ENCODE data around the gene B3GNT3.

The B3GNT3 gene

DNA sequence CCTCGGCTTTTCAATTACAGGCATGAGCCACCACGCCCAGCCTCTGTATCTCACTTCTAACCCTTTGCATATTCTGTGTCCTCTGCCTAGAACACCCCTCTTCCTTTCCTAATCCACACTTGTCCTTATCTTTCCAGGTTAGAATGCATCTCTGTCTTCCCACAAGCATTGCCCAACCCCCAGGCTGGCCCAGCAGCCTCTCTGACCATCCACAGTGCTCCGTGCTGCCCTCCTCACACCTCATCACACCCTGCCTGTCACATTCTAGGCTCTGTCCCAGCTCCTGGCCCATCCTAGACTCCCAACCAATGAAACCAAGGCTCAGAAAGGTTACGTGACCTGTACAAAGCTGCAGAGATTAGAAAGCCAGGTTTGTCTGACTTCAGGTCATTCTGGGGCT, 41.6 kb downstream of the B3GNT3 start:
- no peak for DNase-seq

DNA sequence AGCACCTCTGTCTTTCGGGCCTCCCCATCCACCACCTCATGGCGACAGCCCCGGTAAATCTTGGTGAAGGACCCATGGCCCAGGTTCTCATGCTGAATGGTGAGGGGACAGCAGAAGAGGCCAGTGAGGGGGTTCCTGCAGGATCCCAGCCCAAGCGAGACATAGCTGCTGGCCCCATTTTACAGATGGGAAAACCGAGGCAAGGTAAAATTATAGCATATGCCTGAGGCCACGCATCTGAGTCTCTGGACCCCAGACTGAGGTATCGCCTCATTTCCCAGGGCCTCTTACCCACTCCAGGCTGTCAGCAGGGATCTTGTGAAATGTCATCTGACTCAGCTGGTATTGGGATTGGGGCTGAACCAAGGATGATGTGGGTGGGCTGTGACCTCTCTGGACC, 43.0 kb downstream of the B3GNT3 start:
- no peak for DNase-seq

DNA sequence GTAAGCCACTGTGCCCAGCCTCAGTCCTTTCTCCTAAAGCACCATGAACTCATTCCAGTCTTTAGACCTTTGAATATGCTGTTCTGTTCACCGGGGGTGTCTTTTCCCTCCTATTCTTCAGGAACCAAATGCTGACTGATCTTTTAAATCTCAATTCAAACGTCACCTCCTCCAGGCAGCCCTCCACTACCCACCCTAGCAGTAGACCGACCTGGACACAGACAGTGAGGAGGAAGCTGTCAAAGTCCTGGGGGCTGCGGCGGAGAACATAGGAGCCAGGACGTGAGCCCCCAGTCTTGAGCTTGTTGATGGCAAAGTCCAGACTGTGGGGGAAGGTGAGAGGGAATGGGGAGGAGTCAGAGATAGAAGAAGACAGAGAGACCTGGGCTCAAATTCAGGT, 45.1 kb downstream of the B3GNT3 start:
- no peak for DNase-seq

DNA sequence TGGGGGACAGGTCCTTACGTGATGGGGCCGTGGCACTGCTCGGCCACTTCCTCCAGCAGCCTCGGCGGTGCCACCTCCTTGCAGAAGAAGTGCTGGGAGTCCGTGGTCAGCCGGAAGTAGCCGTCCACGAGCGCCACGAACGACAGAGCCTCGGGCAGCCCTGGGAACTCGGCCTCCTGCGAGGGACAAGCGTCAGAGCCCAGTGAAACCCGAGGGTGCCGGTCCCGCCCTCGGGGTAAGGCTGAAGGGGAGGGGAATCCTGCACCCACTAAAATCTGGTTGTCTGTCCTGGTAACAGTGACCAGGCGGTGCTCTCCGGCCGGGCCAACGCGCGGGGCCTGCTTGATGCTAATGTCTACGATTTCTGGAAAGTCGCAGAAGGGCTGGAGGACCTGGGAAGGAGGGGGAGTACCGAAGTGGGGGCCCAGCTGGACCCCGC, 46.5 kb downstream of the B3GNT3 start:
- DNase-seq, result no peak

DNA sequence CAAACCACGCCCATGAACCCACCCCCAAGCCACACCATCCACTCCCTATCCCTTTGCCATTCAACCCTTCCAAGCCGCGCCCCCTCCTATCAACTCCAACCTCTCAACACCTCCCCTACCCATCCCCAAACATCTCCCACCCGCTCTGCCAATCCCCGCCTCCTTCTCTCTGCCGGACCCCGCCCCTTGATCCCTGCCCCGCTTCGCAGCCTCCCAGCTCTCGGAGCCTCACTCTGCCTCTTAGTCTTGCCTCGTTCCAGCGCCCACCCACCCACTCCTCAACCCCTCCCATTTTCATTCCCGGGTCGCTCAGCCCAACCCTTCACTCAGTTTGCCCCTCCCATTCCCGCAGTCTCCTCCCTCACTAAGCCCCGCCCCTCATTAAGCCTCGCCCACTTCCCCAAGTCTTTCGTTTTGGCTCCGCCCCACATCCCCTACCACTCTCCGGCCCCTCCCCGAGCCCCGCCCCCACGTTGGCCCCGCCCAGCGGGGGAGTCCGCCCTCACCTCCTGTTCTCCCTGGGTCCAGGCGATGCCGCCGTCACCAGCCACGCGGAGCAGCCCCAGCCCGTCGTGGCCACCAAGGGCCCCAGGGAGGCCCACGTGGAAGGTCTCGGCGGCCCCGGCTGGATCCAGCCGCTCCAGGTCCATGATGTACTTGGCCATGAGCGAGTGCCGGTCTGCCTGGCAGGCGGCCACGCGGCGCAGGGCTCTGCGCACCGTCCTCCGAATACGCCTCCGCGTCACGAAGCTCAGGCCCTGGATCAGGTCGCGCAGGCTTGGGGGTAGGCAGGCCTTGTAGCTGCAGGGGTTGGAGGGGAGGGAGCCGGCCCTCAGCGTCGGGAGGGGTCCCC, 47.1 kb downstream of the B3GNT3 start:
- peak; percentile 62 for DNase-seq

DNA sequence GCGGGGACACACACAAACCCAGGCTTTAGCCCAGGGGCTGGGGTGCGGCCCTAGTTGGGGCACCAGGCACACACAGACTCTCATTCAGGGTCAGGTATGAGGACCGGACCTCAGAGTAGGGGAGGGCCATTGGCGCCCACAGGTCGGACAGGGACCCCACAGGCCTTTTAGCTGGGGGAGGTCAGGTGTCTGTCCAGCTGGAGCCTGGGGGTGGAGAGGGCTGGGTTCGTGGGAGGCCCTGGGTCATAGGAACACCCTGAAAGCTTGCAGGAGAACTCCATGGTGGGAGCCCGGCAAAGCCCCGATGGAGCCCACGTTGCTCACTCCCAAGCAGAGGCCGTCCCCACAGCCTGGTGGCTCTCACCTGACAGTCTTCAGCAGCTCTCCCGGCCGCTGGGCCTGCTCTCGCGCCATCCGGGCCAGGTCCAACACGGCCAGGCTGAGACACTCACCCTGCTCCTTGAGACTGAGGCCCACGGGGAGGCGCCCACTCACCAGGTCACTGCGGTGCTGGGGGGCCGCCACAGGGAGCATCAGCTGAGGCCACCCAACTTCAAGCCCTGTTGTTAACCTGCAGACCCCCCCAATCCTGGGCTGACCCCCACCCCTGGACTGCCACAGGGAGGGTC, 47.8 kb downstream of the B3GNT3 start:
- DNase-seq, result no peak

DNA sequence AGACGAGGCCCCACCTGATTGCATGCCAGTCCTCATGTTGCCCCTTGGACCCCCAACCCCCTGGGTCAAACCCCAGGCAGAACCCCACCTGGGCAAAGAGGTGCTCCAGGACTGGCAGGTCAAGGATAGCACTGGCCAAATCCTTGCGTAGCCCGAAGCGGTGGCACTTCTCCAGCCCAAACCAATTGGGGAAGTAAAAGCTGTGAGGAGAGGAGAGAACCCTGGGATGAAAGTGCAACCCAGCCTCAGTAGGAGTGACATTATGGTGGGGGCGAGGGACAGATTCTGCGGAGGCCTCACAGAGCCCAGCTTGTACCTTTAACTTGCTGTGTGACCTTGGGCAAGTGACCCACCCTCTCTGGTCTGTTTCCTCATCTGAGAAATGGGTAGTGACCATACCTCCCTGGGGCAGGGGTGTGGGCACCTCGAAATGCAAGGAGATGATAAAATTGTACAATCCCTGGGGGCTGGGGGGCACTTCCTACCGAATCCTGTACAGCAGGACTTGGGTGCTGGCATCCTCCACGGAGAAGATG, 48.4 kb downstream of the B3GNT3 start:
- no peak for DNase-seq

DNA sequence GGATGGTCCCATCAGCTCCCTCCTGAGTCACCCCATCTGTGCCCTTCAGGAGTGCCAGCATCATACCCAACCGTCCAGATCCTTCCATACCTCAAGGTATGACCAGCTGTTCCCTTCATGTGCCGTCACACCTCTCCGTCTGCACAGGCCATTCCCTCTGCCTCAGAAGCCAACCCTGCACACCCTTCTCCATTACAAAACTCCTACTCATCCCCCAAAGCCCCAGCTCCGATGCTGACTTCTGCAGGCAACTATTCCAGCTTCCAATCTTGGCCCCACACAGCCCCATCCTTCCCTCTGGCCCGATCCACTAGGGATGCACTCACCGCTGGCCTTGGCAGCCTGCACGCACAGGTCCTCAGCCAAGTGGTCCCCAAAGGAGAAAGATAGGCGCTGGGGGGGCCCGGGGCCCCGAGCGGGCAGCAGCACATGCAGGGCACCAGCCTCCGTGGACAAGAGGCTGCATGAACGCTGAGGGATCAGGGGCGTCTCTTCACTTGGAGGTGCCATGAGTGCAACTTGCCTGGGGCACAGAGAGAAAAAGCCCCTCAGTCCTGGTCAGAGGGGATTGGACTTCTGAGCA, 49.1 kb downstream of the B3GNT3 start:
- no peak for DNase-seq

DNA sequence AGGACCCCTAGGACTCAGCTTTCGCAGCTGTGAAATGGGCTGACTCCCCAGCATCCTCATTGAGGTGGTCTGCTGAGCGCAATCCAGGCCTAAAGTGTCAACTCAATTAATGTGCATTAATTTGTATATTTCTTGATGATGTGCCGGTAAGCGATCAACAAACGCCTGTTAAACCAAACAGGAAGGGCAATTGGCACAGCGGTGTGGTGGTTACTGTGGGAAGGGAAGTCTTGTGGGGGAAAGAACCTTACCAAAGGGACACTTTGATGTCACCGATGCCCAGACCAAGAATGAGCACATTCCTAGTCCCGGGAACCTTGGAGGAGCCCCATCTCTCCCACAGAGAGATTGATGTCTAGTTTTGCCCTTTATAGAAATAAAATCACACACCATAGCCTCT, 51.2 kb downstream of the B3GNT3 start:
- DNase-seq, result no peak

DNA sequence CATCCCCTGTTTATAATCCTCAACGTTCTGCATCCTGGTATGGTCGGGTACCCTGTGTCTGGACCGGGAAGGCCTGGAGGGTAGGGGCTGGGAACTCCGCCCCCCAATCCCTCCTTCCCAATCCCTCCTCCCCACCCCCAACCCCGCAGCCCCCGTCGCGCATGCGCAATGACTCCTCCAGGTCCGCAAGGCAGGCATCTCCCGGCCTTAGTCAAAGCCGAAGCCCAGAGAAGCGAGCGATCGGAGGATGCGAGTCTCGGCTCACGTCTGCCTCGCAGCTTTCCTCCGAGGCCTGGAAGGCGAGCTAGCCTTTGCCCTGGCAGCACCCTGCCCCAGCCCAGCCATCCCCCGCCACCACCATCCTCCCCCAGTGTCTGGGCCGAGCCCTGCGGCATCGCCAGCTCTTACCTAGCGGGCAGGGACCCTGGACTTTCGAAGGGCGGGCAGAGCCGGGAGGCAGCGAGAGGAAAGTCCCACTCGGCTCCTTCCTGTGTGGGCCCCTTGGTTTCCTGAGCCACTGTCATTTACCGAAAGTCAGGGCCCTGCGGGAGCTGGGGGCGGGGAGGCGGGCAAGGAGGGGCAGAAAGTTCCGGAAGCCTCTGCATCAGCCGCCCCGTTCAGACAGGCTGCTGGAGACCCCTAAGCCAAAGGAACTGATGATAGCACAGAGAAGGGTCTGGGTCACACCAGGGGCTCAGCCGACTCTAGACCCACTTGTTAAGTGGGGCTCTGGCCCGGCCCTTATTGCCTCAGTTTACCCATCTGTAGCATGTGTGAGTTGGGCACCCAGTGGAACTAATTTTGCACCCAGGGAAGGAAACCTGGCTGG, 52.8 kb downstream of the B3GNT3 start, which contains the start of gene JAK3:
JAK3 (minus strand) TSS at position 445 of the 829 bp plus-strand sequence. CDS start 3,565 bp downstream, outside the sequence.
- DNase-seq, result no peak

DNA sequence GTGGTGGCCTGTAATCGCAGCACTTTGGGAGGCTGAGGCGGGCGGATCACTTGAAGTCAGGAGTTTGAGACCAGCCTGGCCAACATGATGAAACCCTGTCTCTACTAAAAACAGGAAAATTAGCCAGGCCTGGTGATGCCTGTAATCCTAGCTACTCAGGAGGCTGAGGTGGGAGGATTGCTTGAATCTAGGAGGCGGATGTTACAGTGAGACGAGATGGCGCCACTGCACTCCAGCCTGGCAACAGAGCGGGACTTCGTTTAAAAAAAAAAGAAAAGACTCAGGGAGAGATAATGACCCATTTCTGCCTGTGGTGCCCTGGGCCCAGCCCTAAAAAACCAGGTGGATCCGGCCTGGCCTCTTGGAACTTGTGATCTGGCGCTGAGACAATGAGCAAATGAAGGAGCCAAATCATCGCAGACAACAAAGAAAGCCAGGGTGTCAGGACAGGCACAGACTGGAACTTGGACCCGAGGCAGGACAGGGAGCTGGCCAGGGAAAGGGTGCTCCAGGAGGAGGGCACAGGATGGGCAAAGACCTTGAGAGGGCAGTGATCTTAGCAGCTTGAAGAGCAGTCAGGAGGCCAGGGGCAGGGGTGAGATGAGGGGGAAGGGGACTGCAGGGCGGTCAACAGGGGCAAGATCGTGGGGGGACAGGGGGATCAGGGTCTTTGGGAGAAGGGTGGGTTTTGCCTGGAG, 53.8 kb downstream of the B3GNT3 start:
- no peak for DNase-seq

DNA sequence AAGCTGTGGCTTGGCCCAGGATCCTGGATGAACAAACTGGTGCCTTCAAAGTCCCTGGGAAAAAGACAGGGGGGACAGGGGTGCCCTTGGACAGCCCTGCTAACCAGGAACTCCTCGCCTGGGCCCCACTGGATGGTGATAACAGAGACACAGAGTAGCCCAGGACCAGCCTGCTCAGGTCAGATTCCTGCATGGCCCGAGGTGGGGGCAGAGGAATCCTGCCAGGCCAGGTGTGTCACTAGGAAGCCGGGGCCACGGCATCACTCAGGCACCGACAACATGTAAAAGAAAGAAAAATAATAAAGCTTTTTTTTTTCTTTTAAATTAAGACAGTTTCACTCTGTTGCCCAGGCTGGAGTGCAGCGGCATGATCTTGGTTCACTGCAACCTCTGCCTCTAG, 59.1 kb downstream of the B3GNT3 start:
- no peak for DNase-seq

DNA sequence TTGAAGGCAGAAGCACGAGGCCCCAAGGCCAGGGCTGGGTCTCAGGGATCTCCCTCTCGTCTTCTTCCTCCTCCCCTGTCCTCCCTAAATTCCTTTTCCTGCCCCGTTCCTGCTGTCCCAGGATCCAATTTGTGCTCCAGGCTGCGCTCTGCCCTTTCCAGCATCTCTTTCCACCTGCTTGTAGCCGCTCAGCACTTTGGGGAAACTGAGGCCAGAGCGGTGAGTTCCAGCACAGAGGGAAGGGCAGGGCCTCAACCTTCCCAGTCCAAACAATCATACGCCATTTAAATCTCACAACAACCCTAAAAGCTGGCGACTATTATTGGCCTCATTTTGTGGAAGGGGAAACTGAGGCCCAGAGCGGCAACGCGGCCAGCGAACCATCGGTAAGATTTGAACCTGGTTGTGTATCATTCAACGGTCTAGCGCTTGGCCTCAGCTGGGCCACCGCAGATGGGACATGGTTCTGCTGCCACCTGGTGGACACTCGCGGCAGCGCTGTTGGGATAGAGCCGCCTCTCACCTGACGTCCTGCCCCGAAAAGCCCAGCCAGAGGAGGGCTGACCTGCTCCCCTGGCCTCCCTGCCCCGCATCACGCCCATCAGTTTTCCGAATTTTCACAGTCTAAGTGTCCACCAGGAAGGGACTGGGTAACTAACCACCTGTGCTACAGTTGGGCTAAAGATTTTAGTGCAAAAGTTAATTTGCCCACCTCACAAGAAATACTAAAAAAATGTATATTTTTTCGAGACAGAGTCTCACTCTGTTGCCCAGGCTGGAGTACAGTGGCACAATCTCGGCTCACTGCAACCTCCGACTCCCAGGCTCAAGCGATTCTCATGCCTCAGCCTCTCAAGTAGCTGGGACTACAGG, 60.6 kb downstream of the B3GNT3 start:
- peak; percentile 59 for DNase-seq

DNA sequence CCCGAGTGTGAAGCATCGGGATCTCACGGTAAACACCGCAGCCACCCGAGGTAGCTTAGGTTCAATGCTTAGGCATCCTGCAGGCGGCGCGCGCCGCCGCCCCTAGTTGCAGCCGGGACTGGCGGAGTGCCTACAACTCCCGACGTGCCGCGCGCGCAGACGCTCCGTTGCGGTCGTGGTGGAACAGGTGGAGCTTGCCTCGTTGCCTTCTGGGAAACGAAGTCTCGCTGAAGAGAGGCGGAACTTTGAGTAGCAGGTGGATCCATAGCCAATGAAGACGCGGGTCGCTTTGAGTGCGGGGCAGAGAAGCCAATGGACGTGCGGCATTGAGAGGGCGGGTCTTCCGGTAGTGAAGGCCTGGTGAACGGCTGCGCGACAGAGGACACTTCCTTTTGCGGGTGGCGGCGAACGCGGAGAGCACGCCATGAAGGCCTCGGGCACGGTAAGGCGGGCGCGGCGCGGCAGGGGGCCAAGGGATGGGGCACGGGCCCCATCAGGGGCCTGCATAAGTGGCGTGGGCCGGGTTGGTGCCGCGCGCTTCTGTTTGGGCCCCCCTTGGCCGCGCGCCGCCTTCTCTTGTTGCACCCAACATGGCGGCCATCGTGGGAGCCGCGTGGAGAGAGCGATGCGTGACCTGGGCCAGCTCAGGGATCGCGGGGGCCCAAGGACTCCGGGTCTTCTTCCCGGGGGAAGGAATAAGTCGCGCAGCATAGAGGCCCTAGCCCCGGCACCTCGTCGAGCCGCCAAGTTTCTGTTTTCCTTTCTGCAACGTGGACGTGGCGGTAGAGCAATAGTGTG, 64.8 kb downstream of the B3GNT3 start, which contains the start of gene RPL18A:
RPL18A (plus strand) TSS at position 378 of the 798 bp plus-strand sequence; CDS start at position 425, 47 bp downstream.
- peak; percentile 97 for DNase-seq

DNA sequence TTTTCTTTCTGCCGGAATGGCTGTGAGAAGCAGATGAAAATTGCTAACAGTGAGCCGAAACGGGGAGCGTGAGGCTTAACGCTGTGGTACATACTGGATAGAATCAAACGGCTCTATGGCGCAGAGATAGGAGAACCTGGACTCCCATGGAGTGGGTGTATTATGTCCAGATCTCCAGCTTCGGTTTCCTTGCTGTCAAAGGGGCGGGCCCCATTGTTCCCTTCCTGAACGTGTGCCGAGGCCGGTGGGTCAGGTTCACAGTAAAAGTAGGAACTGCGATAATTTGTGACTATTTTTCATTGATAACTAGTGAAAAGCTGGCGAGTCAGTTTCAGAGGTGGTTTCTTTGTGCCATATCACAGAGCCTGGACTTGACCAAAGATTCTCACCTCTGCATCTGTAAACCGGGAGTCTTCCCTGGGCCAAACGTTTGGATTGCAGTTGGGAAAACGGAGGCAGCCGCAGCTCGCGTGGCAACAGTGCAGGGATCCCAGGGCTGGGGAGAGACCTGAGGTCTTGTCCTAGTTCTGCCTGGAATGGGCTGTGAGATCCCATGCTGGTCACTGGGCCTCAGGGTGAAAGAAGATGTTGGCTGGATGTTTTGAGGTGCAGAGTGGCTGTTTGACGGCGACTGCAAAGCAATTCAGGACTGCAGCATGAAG, 65.5 kb downstream of the B3GNT3 start:
- DNase-seq, result no peak

DNA sequence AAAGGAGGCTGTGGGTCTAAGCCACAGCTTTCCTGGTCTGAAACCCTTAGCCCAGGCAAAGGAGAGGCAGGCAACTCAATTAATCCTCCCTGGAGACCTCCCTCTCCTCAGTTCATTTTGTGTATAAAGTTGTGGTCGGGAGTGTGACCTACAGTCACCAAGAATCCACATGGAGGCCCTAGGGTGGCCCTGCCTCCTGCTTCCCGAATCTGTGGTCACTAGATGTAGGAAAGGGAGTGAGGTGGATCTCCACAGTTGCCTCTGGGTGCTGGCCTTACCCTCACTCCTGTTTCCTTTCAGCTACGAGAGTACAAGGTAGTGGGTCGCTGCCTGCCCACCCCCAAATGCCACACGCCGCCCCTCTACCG, 66.0 kb downstream of the B3GNT3 start:
- DNase-seq, result no peak

DNA sequence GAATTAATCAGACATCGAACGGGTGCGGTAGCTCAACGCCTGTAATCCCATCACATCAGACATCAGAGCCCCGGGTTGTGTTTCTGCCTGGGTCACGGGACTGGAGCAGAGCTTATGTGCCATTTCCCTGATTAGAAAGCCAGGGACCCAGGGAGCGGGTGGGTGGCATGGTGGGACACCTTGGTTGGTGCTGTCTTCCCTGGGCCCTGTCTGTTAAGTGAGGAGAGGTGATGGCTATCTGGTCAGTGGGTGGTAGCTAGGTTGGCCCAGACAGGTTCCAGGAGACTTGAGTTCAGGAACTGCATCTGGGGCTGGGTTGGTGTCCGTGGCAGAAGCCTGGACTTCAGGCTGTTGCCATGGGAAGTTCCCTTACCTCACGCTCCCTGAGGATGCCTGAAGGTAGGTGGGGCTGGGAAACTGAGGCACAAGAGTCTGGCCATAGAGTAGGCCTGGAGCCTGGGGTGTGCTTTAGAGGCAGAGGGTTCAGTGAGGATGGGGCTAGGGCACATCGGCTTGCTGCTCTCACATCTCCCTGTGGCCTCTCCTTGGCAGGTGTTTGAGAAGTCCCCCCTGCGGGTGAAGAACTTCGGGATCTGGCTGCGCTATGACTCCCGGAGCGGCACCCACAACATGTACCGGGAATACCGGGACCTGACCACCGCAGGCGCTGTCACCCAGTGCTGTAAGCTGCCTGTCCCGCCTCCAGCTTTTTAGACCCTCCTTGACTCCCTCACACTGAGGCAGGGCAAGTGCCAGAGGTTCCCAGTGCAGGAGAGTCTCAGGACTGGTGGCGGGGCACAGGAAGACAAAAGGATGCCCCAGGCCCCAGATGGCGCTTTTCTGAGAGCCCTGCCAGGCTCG, 66.8 kb downstream of the B3GNT3 start:
- no peak for DNase-seq

DNA sequence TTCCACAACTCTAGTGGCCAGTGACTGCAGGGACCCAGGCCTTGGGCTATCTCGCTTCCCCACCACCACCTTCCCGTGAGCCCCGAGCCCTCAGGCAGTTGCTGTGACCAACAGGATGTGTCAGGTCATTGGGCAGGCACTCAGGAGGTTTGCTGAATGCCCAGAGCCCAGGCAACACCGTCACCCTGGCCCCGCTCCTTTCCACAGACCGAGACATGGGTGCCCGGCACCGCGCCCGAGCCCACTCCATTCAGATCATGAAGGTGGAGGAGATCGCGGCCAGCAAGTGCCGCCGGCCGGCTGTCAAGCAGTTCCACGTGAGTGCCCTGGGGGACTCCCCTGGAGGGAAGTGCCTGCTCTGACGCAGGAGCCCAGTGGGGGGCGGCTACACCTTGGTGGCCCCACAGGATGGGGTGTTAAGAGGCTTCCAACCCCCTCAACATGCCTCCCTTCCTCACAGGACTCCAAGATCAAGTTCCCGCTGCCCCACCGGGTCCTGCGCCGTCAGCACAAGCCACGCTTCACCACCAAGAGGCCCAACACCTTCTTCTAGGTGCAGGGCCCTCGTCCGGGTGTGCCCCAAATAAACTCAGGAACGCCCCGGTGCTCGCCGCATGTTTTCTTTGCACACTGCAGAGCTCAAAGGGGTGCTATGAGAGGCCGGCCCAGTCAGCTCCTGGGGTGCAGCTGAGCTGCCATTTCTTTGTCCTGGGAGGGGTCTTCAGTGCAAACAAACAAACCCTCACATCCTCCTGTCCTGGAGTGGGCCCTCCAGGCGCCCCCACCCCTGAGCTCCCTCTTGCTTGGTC, 68.0 kb downstream of the B3GNT3 start:
- no peak for DNase-seq
